Esophagus muscularis mucosa (tissue), 4 donors: ENCODE measurements around the gene GRK3. TPM values are rescaled to one million over a fixed set of nuclear protein-coding genes. Genes with fewer than 3 reads are reported as not detected.

Source experiments
- DNase-seq: peaks from one replicate; pipeline ENCODE4 v3.0.0-alpha.2; 2017; ENCODE audit errors: extremely low spot score
- H3K27ac ChIP-seq, 4 donors: fragments of 200-600 bp; sonication (generic); replicated peaks in 1 of 4; 1 replicate in 3 of 4; 2 replicates in 1 of 4; pipeline ENCODE4 v1.5.1; 2016 to 2019; ENCODE audit warnings: mild to moderate bottlenecking in 1 of 4
- H3K27me3 ChIP-seq, 4 donors: fragments of 200-600 bp; sonication (generic); one replicate each; pipeline versions ENCODE4 v1.5.1 to v1.6.0; 2016 to 2019
- H3K36me3 ChIP-seq, 4 donors: fragments of 200-600 bp; sonication (generic); one replicate each; pipeline ENCODE4 v1.5.1; 2016 to 2019
- H3K4me1 ChIP-seq, 4 donors: fragments of 200-600 bp; sonication (generic); one replicate each; pipeline ENCODE4 v1.5.1; 2016 to 2019
- H3K4me3 ChIP-seq, 4 donors: fragments of 200-600 bp; sonication (generic); 1 replicate in 2 of 4; 2 replicates in 2 of 4; pipeline ENCODE4 v1.5.1; 2016 to 2019; ENCODE audit warnings: mild to moderate bottlenecking in 4 of 4, moderate library complexity in 1 of 4
- H3K9me3 ChIP-seq, 4 donors: fragments of 200-600 bp; sonication (generic); 1 replicate in 3 of 4; 2 replicates in 1 of 4; pipeline ENCODE4 v1.5.1; 2016 to 2019
- EP300 ChIP-seq: sonication (generic); formaldehyde crosslinking; IDR thresholded peaks from one replicate; pipeline ENCODE4 v1.6.1; 2017; ENCODE audit warnings: antibody characterized with exemption
- POLR2A ChIP-seq: fragments of 450-650 bp; IDR thresholded peaks from one replicate; pipeline ENCODE4 v1.6.1; 2017; ENCODE audit warnings: antibody characterized with exemption, moderate library complexity, mild to moderate bottlenecking, low read depth
- POLR2AphosphoS5 ChIP-seq, 2 donors: sonication (generic); formaldehyde crosslinking; IDR thresholded peaks; one replicate each; pipeline ENCODE4 v1.6.1; 2017; ENCODE audit warnings: antibody characterized with exemption in 2 of 2
- WGBS: methylation state at CpG from one replicate; pipeline ENCODE4 v1.1.5; 2018; 5-methylcytosine and 5-hydroxymethylcytosine counted together
- intact Hi-C: fragments of 100-400 bp; cut with DNase I; formaldehyde crosslinking; loops from one replicate; pipeline ENCODE4 v1.15.1; 2023
- total RNA-seq, 4 donors: library from RNA; depleted of rRNA; stranded (reverse); fragments of >200 nt; gene quantifications; one replicate each; pipeline versions ENCODE4 v1.1.0 to v1.2.1, GENCODE V29; 2016
- TF ChIP-seq, protein P1 (sequence below), 3 experiments: fragments of 200-600 bp in 2 of 3; fragments of 450-650 bp in 1 of 3; sonication (generic) in 2 of 3; IDR thresholded peaks; one replicate each; pipeline ENCODE4 v1.5.1; 2017 to 2019; ENCODE audit warnings: antibody characterized with exemption in 3 of 3, mild to moderate bottlenecking in 2 of 3, moderate library complexity in 1 of 3

GRK3 gene
- total RNA-seq, 4 donors from 2014 or later: 2.5 to 5.8 (median 4.6) TPM

DNA sequence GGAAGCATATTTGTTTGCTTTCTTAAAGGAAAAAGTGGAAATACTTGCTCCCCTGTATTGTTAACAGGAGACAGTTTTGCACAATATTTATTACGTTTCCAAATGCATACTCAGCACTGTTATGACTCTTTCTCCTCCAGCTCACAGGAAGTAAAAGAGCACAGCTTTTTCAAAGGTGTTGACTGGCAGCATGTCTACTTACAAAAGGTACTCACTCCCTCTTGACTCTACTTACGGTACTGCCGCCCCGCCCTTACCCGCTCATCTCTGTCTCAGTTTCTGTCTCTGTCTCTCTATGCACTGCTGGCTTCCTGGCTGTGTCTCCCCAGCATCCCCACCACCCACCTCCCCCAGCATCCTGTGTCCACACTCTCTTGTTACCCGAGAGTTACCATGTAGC is 145.3 kb downstream of the GRK3 start:
- H3K4me3 ChIP-seq: no peak overlapping the region
- TF ChIP-seq POLR2AphosphoS5 (IDR thresholded peaks at IDR 0.05) (no peak), EP300 (no peak), POLR2A (no peak)
- TF ChIP-seq, protein P1, sequence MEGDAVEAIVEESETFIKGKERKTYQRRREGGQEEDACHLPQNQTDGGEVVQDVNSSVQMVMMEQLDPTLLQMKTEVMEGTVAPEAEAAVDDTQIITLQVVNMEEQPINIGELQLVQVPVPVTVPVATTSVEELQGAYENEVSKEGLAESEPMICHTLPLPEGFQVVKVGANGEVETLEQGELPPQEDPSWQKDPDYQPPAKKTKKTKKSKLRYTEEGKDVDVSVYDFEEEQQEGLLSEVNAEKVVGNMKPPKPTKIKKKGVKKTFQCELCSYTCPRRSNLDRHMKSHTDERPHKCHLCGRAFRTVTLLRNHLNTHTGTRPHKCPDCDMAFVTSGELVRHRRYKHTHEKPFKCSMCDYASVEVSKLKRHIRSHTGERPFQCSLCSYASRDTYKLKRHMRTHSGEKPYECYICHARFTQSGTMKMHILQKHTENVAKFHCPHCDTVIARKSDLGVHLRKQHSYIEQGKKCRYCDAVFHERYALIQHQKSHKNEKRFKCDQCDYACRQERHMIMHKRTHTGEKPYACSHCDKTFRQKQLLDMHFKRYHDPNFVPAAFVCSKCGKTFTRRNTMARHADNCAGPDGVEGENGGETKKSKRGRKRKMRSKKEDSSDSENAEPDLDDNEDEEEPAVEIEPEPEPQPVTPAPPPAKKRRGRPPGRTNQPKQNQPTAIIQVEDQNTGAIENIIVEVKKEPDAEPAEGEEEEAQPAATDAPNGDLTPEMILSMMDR (IDR thresholded peaks at IDR 0.05): no peak
- H3K27me3 ChIP-seq: no peaks in the 10 kb centered on the region
- DNase-seq: no peak
- H3K36me3 ChIP-seq: peaks cover 0 to 29% (median 3%) of the 10 kb centered on the region in 4 donors
- no peak overlapping the region for H3K27ac ChIP-seq
- WGBS: 85% methylated on average over 6 of the region's 6 CpGs
- intact Hi-C loops: no loop called here
- H3K4me1 ChIP-seq: no peaks in the 10 kb centered on the region
- H3K9me3 ChIP-seq: no peaks in the 10 kb centered on the region

DNA sequence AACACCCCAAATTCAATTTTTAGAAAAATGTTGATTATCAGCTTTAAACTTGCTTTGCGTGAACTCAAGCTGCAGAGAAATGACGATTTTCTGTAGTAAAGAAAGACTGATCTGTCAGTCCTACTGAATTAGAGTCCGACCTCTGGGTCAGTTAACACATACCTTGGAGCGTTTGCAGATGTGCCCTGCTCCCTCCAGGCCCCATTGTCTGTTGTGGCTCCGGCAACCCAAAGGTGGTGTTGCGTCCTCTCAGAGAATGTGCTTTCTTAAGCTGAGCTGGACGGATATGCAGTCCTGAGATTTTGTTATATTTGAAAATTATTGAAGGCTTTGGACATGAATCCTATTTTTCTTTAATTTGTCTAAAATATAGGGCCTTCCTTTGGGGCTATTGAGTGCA is 146.0 kb downstream of the GRK3 start:
- H3K27me3 ChIP-seq: no peaks in the 10 kb centered on the region
- peaks cover 0 to 30% (median 3%) of the 10 kb centered on the region in 4 donors for H3K36me3 ChIP-seq
- TF ChIP-seq POLR2AphosphoS5 (IDR thresholded peaks at IDR 0.05): no peak
- no peak for TF ChIP-seq POLR2A
- TF ChIP-seq, protein P1 (IDR thresholded peaks at IDR 0.05): no peak
- no peak for TF ChIP-seq EP300
- no peak overlapping the region for H3K4me3 ChIP-seq
- intact Hi-C loops: no loop called here
- H3K27ac ChIP-seq: no peak overlapping the region
- H3K9me3 ChIP-seq: no peaks in the 10 kb centered on the region
- DNase-seq: no peak
- no peaks in the 10 kb centered on the region for H3K4me1 ChIP-seq
- WGBS: 89% methylated on average over 7 of the region's 7 CpGs

DNA sequence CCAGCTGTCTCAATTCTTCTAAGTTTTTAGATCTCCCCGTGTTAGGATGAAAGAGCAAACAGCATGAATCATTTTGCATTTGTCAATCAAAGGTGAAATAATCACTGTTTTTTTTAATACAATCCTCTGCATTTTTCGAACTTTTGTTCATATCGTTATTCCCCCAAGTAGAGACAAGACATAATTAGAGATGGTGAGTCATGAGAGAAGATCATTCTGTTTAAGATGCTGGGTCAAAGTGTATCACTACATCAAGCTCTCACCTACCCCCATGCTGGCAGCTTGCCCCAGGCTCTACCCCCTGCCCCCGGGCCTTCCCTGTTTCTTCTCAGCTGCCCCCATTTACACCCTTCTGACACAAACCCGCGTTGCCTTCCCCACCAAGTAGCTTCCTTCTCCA is 147.0 kb downstream of the GRK3 start:
- Histone ChIP-seq H3K4me1 (no peaks in the 10 kb centered on the region), H3K4me3 (no peak overlapping the region), H3K27me3 (no peaks in the 10 kb centered on the region), H3K9me3 (no peaks in the 10 kb centered on the region), H3K36me3 (peaks cover 0 to 30% (median 3%) of the 10 kb centered on the region in 4 donors), H3K27ac (no peak overlapping the region)
- WGBS: 77% methylated on average over 6 of the region's 6 CpGs
- intact Hi-C loops: no loop called here
- TF ChIP-seq EP300 (no peak), POLR2A (no peak), POLR2AphosphoS5 (IDR thresholded peaks at IDR 0.05) (no peak)
- TF ChIP-seq, protein P1 (IDR thresholded peaks at IDR 0.05): no peak
- no peak for DNase-seq

DNA sequence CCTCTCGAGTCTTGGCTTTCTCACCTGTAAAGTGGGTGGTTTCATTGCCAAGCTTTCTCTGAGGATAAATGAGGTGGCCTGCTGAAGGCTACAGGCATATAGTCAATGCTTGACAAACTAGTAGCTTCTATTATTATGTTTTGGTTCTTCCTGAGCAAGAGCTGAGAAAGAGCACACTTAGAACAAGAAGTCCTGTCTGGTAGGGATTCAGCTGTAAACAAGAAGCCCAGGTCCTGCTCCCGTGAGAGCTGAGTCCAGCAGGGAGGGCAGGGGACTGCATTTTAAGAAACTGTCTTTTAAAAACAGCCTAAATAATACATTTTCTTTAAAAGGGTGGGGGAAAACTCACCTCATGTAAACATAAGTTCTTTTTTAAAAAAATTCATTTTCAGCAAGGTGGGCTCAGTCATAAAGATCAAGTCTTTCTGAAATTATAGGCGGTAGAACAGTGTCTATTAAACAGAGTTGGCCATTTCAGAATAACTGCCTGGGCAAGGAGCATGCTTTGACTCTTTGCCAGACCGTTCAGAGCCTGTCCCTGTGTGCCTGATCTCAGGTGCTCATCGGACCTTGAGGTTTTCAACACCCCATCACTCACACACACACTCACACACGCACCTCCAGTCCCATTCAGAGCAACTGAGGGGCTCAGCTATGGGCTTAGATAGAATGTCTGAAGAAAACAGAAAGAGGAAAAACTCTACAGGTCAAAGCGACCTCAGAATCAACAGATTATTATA is 148.4 kb downstream of the GRK3 start:
- intact Hi-C loops: no loop called here
- H3K27ac ChIP-seq: no peak overlapping the region
- no peaks in the 10 kb centered on the region for H3K27me3 ChIP-seq
- H3K4me1 ChIP-seq: no peaks in the 10 kb centered on the region
- no peaks in the 10 kb centered on the region for H3K9me3 ChIP-seq
- TF ChIP-seq POLR2A (no peak), EP300 (no peak), POLR2AphosphoS5 (IDR thresholded peaks at IDR 0.05) (no peak)
- TF ChIP-seq, protein P1 (IDR thresholded peaks at IDR 0.05): no peak
- WGBS: 91% methylated on average over 7 of the region's 7 CpGs
- no peak overlapping the region for H3K4me3 ChIP-seq
- peaks cover 0 to 23% (median 3%) of the 10 kb centered on the region in 4 donors for H3K36me3 ChIP-seq
- DNase-seq: no peak
